Measurements from ENCODE around the gene ZNF710. TPM values are rescaled to one million over a fixed set of nuclear protein-coding genes. Genes with fewer than 3 reads are reported as not detected.

ZNF710 gene
- total and polyA plus RNA-seq, 2 of the 13 experiments (the other 11 are each of a cell fraction or from before 2014, with no cell fraction given), result 4.7 to 20.6 TPM

- TF ChIP-seq, protein P1, sequence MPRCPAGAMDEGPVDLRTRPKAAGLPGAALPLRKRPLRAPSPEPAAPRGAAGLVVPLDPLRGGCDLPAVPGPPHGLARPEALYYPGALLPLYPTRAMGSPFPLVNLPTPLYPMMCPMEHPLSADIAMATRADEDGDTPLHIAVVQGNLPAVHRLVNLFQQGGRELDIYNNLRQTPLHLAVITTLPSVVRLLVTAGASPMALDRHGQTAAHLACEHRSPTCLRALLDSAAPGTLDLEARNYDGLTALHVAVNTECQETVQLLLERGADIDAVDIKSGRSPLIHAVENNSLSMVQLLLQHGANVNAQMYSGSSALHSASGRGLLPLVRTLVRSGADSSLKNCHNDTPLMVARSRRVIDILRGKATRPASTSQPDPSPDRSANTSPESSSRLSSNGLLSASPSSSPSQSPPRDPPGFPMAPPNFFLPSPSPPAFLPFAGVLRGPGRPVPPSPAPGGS (CRISPR knock-in tag; IDR thresholded peaks at IDR 0.05), result no peak
- TF ChIP-seq ZBTB38 (CRISPR knock-in tag; IDR thresholded peaks at IDR 0.05), result 0 out of 2 replicates have a peak, but pooled peaks have one; percentile 13
- TF ChIP-seq MXD1 (CRISPR knock-in tag; IDR thresholded peaks at IDR 0.05), result no peak
- TF ChIP-seq ZFX (CRISPR knock-in tag; IDR thresholded peaks at IDR 0.05; ENCODE audit: low read depth), result peak; percentile 47
- no peak for TF ChIP-seq ONECUT2 (CRISPR knock-in tag; IDR thresholded peaks at IDR 0.05)
- no peak for TF ChIP-seq MAF1 (CRISPR knock-in tag; IDR thresholded peaks at IDR 0.05; ENCODE audit: borderline replicate concordance)
- no peak for TF ChIP-seq DNMT3B (CRISPR knock-in tag; conservative IDR thresholded peaks at IDR 0.05)
- TF ChIP-seq ZNF776 (CRISPR knock-in tag; IDR thresholded peaks at IDR 0.05), result peak; percentile 43; the same call in 1 of the 2 replicates
- TF ChIP-seq NR0B2 (CRISPR knock-in tag; IDR thresholded peaks at IDR 0.05), result no peak
- no peak for TF ChIP-seq KDM5A (IDR thresholded peaks at IDR 0.05; ENCODE audit: borderline replicate concordance, low read length)
- no peak for TF ChIP-seq ZNF790 (CRISPR knock-in tag; IDR thresholded peaks at IDR 0.05; ENCODE audit: borderline replicate concordance)
- no peak for TF ChIP-seq ZNF484 (CRISPR knock-in tag; IDR thresholded peaks at IDR 0.05; ENCODE audit: borderline replicate concordance, low read depth)
- no peak for TF ChIP-seq ZNF3 (CRISPR knock-in tag; IDR thresholded peaks at IDR 0.05)
- TF ChIP-seq STAT5B (CRISPR knock-in tag; IDR thresholded peaks at IDR 0.05), result no peak
- no peak for TF ChIP-seq NFE2L1 (CRISPR knock-in tag; IDR thresholded peaks at IDR 0.05; ENCODE audit: borderline replicate concordance)
- TF ChIP-seq UBTF (CRISPR knock-in tag; IDR thresholded peaks at IDR 0.05), result no peak
- peak; percentile 69; the same call in 1 of the 2 replicates for TF ChIP-seq HIVEP1 (CRISPR knock-in tag; IDR thresholded peaks at IDR 0.05)
- TF ChIP-seq, protein P2, sequence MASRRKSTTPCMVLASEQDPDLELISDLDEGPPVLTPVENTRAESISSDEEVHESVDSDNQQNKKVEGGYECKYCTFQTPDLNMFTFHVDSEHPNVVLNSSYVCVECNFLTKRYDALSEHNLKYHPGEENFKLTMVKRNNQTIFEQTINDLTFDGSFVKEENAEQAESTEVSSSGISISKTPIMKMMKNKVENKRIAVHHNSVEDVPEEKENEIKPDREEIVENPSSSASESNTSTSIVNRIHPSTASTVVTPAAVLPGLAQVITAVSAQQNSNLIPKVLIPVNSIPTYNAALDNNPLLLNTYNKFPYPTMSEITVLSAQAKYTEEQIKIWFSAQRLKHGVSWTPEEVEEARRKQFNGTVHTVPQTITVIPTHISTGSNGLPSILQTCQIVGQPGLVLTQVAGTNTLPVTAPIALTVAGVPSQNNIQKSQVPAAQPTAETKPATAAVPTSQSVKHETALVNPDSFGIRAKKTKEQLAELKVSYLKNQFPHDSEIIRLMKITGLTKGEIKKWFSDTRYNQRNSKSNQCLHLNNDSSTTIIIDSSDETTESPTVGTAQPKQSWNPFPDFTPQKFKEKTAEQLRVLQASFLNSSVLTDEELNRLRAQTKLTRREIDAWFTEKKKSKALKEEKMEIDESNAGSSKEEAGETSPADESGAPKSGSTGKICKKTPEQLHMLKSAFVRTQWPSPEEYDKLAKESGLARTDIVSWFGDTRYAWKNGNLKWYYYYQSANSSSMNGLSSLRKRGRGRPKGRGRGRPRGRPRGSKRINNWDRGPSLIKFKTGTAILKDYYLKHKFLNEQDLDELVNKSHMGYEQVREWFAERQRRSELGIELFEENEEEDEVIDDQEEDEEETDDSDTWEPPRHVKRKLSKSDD (CRISPR knock-in tag; IDR thresholded peaks at IDR 0.05; ENCODE audit: low read depth), result 0 out of 2 replicates have a peak, but pooled peaks have one; percentile 19
- no peak for TF ChIP-seq ZNF431 (CRISPR knock-in tag; IDR thresholded peaks at IDR 0.05; ENCODE audit: borderline replicate concordance, low read depth)
- no peak for TF ChIP-seq FIP1L1 (IDR thresholded peaks at IDR 0.05; ENCODE audit: borderline replicate concordance, insufficient read depth, low read depth, low read length)
- TF ChIP-seq FOXJ3 (CRISPR knock-in tag; IDR thresholded peaks at IDR 0.05; ENCODE audit: borderline replicate concordance), result no peak
- TF ChIP-seq ZNF34 (CRISPR knock-in tag; IDR thresholded peaks at IDR 0.05; ENCODE audit: borderline replicate concordance), result no peak
Observed at GRCh38 chr15:90101130-90101968, 100.2 kb downstream of the ZNF710 start (continued).

All from HepG2 (cell line).